G401.6 (cell line): ENCODE results near the gene CYP26B1.
"Not testable (repeated sequence)": the region's sequence is repeated elsewhere in the genome, so short reads cannot be mapped to it uniquely, and the experiment has no call there.

Experiments used
- FAIRE-seq: peaks from 2 replicates; lab custom pipeline; 2012; peaks lifted over from hg19 to GRCh38; lab: Jason Lieb, UNC

Gene CYP26B1

DNA sequence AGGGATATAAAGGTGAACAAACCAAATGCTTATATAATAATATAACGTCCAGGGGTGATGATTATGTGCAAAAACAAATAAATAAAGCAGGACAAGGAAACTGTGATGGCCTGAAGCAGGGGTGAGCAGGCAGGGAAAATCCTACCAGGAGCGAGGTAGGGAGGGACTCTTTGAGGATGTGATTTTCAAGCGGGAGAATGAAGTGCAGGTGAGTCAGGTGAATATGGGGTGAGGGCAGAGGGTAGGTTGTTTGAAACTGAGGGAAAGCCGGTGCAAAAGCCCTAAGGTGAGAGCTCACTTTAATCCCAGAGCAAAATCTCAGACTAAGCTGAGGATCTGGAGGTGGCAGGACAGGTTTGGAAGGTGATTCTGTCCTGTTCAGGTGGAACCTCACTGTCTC is 40.7 kb downstream of the CYP26B1 start:
- no peak for FAIRE-seq

DNA sequence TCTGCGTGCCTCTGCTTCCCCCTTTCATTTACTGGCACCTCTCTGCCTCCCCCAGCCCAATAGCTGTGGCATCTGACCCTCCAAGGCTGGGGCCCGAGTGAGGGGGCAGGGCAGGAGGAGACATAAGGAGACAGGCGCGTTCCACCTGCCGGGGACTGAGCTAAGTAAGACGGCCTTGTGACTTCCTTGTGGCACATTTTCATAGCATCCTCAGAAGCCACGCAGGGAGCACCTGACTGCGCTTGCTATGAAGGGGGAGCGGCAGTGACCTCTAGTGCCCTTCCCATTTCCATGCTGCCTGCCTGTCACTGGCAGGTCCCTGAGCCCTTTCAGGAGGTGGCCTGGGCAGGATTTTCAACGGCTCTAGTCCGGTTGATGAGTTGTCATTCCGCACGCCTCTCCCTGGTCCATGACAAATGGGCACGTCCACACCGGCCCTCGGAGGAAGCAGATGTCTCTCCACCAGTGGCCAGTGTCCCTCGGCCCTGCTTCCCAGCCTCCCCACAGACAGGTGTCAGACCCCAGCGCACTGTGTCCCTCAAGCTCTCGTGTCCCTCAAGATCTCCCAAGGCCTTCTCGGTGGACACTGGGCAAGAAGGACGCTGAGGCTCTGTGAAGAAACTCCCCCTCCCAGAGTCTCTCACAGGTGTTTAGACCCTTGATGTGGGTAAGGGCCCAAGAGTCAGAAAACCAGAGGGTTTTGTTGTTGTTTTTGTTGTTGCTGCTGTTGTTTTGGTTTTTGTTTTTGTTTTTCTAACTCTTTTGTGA is 42.7 kb downstream of the CYP26B1 start:
- no peak for FAIRE-seq

DNA sequence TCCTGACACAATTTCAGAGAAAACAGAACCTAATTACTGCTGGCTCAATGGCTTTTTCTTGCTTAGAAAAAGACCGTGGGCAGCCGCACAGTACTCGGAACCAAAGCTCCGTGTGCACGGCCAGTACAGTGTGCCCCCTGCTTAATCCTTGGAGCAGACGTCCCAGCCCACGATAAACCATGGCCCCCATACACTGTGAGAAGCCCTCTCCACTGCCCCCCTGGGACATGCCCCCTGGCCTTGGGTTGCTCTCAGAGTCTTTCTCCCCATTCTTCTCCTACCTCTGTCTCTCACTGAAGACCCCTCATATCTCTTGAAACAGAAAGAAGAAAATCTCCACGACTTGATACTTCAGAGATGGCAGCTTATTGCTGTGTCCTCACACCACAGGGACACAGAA is 44.0 kb downstream of the CYP26B1 start:
- no peak for FAIRE-seq

GRCh38 chr2:72103161-72103560 is 44.5 kb downstream of the CYP26B1 start:
- FAIRE-seq: no peak

DNA sequence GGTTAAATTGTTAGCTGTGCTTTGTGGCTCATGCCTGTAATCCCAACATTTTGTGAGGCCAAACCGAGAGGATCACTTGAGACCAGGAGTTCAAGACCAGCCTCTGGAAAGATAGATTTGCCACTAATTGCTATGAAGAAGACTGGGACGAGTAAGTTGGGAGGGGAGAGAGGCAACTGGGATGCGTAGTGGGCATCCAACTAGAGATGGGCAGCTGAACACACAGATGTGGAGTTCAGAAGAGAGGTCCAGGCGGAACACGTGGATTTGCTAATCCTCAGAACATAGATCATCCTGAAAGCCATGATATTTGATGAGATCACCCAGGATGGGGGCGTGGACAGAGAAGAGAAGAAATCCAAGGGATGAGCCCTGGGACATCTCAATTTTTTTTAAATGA is 48.7 kb downstream of the CYP26B1 start:
- no peak for FAIRE-seq

DNA sequence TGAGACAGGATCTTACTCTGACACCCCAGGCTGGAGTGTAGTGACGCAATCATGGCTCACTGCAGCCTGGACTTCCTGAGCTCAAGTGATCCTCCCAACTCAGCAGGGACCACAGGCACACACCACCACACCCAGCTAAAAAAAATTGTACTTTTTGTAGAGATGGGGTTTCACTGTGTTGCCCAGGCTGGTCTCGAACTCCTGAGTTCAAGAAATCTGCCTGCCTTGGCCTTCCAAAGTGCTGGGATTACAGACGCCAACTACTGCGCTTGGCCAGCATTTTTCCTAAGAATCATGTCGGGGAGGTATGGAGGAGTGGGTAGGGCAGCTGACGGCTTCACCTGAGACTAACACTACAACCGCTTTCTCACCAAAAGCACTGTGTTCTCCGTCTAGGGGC is 50.4 kb downstream of the CYP26B1 start:
- FAIRE-seq: no peak

- FAIRE-seq: no peak
Measured at GRCh38 chr2:72096181-72096580, 51.5 kb downstream of the CYP26B1 start.

DNA sequence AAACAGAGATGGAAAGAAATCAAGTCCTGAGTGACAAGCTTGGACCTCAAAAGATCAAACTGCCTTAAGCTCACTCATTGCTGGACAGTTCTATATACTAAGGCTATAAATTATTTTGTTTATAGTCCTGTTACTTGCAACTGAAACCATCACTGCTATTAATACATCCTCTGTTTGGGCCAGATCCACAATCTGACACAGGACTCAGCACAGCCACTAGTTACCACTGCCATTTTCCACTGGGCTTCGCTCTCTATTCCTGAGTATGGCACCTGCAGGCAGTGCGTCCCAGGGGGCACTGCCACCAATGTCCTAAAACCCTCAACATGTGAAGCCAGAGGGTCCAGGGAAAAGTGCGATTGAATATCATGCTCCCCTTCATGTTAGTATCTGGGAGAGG is 52.3 kb downstream of the CYP26B1 start:
- no peak for FAIRE-seq

GRCh38 chr2:72094701-72095100 is 53.0 kb downstream of the CYP26B1 start:
- FAIRE-seq: no peak

DNA sequence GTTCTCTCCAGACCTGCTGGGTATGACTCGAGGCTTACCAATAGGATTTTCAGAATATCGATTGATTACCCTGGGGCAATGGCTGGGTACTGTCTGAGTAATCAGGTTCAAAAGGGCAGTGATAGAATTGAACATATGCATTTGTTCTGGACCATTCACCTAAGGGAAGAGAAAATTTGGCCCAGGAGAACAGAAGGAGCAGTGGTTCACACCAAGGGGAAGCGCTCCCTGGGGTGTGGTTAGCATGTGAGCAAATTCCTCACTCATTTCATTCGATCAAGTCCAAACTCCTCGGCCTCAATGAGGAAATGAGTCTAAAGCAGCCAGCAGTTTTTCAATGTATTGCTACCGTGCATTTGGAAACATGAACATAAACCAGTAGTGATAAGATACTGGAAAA is 55.6 kb downstream of the CYP26B1 start:
- FAIRE-seq: no peak

DNA sequence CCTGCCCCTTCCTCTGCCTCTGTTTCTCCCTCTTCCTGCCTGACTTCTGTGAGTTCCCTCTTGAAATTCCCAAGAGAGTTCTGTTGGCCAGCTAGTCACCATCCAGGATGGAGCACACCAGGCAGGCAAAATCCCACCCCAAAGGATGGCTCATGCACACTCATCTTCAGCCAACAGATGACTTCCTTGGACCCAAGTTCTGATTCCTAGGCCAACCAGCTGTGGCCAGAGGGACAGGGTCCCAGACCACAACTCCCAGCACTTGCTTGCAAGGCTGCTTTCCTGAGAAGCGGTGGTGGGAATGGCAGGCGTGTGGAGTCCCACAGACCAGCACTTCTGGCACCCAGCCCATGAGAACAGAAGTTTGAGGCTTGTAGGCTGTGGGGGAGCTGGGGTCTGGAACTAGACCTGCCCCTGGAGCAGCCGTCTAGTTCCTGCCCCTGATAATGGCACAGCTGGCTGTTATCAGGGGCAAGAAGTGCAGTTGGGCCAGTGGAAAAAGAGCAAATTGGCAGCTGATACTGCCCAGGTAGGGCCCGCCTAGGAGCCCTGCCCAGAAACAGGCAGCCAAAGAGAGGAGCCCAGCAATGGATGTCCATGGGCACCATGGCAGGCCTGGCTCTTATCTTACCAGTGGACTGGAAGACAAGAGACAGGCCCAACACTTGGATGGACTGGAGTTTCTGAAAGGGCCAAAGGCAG is 56.7 kb downstream of the CYP26B1 start:
- no peak for FAIRE-seq

DNA sequence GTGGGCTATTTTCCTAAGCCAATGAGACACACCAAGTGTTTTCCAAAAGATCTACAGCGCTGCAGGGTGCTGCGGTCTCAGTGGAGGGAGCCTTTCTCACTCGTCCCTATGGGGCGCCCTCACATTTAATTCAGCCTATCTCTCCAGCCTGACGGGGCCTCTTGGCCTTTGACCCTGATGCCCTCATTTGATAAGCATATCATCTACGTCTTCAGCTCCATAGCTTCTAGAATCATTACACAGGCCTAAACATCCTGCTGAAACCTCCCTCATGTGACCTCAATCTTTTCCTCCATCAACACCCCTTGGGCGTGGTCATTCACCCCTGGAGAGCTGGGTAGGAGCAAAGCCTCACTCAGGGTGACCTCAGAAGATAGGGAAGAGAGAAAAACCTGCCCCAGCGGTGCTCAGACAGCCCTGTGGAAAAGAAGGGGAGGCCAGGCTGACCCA is 57.4 kb downstream of the CYP26B1 start:
- FAIRE-seq: no peak

- no peak for FAIRE-seq
Measured at GRCh38 chr2:72089537-72089936, 58.1 kb downstream of the CYP26B1 start.

- no peak for FAIRE-seq
Measured at GRCh38 chr2:72089028-72089427, 58.6 kb downstream of the CYP26B1 start.

GRCh38 chr2:72086871-72087633 is 60.6 kb downstream of the CYP26B1 start:
- FAIRE-seq: not testable (repeated sequence)

DNA sequence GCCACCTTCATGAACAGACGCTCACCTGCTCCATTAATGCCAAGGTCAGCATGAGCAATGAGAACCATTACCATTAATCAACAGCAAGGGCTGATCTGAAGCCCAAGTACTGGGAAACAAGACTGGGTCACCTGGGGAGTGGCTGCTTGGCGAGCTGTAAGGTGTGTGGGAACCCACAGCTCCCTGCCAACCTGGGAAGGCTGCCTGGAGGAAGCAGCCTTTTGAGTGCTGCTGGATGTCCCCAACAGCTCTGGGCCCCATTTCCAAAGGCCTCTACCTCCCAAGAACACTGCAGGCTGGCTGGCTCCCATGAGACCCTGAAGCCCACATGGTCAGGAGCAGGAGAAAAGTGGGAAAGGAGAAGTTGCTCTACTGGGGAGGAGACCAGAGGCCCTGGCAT is 62.1 kb downstream of the CYP26B1 start:
- FAIRE-seq: no peak

- FAIRE-seq: no peak
Measured at GRCh38 chr2:72085036-72085435, 62.6 kb downstream of the CYP26B1 start.

DNA sequence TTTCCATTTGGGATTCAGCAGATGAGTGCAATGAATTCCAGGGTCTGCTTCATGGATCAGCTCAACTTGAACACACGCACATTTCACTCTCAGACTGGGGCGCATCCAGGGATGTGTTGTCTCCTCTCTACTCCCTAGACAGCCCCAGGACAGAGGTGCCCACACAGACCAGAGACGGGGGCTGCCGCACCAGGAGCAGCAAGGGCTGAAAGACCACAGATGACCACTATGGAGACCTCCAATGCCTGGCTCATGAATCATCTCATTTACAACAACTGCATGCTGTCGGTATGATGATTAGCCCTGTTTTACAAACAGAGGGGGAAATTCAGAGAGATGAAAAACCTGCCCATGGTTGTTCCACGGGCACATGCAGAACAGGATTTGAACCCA is 63.1 kb downstream of the CYP26B1 start:
- FAIRE-seq: no peak

GRCh38 chr2:72083751-72084583 is 63.7 kb downstream of the CYP26B1 start:
- no peak for FAIRE-seq

- no peak for FAIRE-seq
Measured at GRCh38 chr2:72082887-72083286, 64.8 kb downstream of the CYP26B1 start.

DNA sequence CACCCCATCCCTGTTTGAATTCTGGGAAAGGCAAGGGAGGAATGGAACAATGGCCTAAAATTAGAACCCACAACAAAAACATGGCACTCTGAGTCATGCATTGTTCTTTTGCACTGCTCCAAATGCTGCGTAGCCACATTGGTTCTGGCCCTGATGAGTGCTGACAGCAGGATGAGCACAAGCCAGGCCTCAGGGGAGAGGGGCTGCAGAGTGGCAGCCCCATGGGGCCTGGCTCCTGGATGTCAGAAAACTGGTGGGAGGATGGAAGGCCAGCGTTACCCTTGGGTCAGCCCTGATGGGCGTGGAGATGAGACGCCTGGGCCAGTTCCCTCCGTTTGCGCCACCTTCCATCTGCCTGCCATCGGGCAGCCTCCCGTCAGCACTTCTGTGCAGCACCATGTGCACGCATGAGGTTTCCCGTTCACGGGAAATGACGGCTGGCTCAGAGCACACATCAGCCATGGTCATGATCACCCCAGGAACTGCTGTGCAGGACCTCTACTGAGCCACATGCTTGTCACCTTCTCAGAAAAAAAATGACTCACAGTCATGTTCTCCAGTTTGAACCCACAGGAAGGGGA is 65.6 kb downstream of the CYP26B1 start:
- no peak for FAIRE-seq

DNA sequence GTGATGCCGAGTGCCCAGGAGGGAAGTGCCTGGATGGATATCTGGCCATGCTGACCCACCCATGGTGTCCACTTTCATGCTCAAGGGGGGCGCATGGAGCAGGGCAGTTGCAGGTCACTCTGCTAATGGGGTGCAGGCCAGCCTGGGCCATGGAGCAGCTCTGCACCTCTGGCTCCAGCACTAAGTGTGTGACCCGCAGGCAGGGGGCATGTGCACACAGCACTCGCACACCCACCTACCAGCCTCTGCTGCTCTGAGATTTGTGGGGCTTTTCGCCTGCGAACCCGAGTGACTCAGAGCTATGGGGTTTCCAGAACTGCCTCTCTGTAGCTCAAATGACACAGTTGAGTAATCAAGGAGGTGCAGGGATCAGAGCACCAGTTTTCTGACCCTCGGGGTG is 66.2 kb downstream of the CYP26B1 start:
- FAIRE-seq: no peak
